ENCODE data around the gene SEMA4D.
A peak's percentile ranks its signal among the peaks of the same experiment; 100 is the strongest.

SEMA4D gene

DNA sequence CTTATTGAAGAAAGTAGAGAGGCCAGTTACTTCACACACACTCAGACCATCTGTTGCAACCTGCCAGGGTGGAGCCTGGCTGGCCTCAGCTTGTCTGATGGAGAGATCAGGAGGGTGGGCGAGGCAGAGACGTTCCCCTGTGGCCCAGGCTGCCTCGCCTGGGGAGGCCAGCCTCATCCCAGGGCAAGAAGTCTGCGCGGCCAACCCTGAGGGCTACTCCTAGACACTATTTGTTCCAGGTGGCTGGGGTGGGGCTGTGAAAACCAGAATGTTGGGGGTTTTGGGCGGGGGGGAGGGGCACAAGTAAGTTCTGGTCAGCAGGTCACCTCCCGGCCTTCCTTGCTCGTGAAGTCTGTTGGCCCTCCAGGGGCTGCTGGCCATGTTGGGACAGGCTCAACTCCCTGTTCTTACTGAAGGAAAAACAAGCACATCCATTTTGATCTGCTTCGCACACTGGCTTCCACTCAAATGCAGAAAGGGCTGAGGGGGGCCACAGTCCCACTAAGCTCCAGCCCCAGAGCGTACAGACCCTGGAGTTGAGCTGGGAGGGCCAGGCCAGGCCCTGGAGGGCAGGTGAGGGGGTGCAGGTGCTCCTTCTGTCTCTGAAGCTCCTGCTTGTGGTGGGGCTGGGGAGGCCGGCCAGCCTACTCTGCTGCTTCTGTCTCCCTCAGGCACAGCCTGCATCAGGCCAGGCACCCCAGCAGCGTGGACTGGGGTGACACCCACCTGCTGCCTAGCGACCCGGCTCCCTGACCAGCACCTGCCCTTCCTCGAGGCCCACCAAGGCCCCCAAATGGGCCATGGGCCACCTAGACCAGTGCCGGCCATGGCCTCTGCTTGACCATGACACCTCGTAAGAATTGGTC, 133.0 kb downstream of the SEMA4D start:
- DNase-seq, result no peak

- no peak for DNase-seq
Observed at GRCh38 chr9:89363921-89364665, 133.8 kb downstream of the SEMA4D start.

- DNase-seq, result no peak
Observed at GRCh38 chr9:89363311-89363670, 134.6 kb downstream of the SEMA4D start.

DNA sequence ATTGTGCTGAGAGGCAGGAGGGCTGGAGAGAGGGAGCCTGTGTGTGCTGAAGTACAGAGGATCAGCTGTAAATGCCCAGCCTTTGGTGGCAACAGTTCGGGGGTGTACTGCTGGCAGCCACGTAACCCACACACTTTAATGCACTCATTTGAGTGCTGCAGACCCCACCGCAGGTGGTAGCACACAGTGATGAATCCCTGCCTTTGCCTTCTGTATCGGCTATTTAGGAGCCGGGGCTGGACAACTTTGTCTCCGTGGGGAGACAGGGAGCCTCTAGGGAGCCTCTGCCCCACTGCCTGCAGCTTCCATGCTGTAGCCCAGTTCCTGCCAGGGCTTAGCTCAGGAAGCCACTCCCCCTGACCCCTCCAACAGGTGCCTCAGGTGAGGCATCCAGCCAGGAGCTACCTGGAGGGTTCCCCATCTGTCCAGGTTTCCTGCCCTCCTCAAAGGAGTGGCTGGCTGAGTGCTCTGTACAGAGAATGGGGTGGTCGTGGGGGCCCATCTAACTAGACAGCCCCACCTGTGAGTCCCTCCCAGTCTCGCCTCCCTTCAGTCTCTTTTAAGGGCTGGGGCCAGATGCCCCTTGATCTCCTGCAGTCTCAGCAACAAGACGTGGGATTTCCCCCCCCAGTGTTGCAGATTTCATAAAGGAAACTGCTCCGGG, 135.1 kb downstream of the SEMA4D start:
- DNase-seq, result no peak

DNA sequence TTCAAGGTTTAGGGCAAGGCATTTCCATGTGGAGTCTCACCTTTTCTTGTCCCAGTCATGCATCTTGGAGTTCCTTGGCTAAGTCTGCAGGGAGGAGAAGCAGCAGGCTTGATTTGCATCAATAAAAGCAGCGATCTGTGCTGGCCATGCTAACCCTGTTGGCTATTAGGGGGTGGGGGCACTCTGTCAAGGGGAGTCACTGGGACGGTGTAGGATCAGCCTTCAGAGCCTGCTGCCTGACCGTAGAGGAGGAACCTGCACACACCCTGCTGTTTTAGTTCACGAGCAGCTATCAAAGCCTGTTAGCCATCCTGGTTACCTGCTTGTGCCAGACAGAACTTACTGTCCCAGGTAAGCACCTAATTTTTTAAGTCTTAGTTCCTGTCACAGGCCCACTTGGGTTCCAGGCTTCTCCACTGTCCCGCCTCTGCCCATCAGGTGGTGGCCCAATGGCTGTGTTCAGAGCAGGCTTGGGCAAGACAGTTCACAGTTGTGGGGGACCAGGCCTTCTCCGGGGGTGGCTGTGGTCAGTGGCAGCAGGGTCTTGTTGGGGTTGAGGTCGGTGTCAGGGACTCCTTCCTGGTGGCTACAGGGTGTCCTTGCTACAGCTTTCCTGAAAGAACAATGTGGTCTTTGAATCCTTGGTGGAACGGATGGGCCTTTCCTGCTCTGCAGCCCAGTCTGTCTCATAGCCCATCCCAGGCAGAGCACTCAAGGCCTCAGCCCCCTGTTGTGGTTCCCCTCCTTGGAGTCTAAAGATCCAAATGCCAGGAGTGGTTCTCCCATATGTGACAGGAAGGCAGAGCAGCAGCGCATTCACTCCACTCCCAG, 135.9 kb downstream of the SEMA4D start:
- no peak for DNase-seq

DNA sequence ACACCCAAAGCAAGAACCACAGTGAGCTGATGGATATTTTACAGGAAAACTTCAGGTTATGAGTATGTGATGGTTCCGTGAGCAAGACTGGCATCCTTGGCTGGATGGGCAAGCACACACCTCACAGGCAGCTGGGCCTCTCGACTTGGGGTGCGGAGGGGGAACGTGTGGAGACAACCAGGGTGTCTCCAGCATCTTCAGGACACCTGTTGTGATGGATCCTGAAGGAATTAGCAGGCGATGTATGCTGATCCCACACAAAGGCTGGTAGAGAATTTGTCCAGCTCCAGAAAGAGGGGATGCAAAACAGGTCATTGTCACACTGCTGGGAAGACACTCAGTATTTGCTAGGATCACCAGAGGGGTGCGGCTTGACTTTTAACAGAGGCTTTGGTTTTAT, 136.9 kb downstream of the SEMA4D start:
- DNase-seq, result no peak

GRCh38 chr9:89360465-89360864, 137.4 kb downstream of the SEMA4D start:
- DNase-seq, result peak; percentile 47

GRCh38 chr9:89359751-89360261, 138.1 kb downstream of the SEMA4D start:
- peak; percentile 77 for DNase-seq

- DNase-seq, result peak; percentile 59
Observed at GRCh38 chr9:89358985-89359384, 138.9 kb downstream of the SEMA4D start.

DNA sequence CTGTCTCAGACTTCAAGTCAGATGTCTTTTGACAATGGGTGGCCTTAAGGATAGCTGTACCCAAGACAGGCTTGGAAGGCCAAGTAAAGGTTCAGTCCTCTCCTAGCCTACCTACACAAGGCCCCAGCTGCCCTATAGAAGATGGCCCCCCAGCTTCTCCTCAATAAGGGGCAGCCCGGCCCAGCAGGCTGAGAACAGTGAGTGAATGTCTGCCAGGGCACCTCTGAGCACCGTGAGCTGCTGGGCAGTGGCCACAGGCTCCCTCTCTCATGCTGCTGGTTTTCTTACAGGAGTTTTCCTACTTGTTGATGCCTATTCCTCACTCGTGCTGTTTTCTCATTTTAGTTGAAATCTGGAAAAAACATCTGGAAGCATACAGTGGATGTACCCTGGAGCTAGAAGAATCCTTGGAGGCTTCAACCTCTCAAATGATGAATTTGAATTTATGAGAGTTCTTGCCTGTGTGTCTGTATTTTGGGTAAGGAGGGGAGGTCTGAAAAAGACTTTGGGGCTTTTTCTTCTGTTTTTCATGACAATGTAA, 139.5 kb downstream of the SEMA4D start:
- no peak for DNase-seq

DNA sequence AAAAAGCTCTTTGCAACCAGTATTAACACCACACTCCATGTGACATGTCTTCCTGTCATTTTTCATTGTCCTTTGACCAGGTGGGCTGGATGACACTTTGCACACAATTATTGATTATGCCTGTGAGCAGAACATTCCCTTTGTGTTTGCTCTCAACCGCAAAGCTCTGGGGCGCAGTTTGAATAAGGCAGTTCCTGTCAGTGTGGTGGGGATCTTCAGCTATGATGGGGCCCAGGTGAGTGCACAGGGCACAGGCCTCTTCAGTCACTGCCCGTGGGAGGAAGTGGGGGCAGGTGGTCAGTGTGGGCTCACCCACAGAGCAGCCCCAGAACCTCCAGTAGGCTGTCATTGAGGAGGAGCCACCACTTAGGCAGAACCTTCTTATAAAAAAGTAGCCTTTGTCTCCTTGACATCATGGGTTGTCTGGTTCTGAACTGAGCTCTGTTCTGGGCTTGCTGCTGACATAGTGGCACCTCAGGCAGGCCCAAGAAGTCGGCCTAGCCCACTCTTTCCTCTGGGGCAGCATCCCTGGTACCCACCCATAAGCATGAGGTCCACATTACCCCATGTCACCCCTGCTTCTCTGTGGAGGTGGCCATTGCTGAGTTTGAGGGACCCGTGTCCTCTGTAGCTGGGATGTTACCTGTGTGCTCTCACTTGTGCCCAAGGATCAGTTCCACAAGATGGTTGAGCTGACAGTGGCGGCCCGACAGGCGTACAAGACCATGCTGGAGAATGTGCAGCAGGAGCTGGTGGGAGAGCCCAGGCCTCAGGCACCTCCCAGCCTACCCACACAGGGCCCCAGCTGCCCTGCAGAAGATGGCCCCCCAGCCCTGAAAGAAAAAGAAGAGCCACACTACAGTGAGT, 140.3 kb downstream of the SEMA4D start:
- no peak for DNase-seq

GRCh38 chr9:89356782-89357181, 141.1 kb downstream of the SEMA4D start:
- DNase-seq, result no peak

- no peak for DNase-seq
Observed at GRCh38 chr9:89354471-89354870, 143.4 kb downstream of the SEMA4D start.

- DNase-seq, result no peak
Observed at GRCh38 chr9:89353989-89354388, 143.9 kb downstream of the SEMA4D start.

DNA sequence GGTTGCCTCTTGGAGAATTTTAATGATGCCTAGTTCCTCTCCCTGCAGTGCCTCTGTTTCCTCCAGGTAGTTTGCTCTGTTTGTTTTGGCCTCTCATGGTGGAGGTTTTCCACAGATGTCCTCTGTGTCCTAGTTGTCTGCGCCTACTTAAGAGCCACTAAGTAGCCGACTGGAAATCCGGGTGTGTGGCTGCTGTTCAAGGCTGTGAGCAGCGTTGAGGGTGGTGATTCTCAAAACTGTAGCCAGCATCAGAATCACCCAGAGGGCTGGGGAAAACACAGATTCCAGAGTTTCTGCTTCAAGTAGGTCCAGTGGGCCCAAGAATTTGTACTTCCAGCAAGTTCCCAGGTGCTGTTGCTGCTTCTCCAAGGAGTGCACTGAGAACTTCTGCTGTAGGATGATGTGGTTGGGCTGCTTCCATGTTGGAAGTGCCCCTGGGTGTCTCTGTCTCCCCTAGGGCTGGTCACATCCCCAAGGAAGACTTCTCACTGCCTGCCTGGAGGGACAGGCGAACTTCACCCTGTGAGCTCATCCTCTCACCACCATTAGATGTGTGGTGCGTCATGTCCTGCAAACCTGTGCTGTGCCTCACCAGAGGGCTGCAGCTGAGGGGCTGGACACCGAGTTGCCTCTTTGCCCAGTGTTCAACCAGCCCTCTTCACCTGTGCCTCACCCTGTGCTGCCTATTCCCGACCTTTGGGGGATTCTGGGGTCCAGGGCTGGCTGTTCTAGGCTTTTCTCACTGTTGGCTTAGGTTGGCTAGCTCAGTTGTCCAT, 144.9 kb downstream of the SEMA4D start:
- DNase-seq, result no peak

DNA sequence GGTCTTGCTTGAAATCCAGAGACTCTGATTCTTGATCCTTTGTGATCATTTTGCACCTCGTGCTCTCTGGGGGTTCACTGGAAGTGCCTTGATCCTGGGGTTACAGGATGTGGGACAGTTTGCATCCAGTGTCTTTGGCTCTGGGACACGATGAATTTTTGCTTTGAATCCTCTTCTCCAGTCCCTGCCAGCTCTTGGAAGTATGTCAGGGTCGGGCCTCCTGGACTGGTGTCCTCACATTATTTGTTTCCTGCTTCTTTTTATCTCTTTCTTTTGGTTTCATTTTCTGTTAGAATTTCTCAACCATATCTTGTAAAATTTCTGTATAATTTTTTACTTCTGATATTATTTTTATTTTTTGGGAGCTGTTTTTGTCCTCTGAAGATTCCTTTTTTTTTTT, 145.5 kb downstream of the SEMA4D start:
- no peak for DNase-seq

DNA sequence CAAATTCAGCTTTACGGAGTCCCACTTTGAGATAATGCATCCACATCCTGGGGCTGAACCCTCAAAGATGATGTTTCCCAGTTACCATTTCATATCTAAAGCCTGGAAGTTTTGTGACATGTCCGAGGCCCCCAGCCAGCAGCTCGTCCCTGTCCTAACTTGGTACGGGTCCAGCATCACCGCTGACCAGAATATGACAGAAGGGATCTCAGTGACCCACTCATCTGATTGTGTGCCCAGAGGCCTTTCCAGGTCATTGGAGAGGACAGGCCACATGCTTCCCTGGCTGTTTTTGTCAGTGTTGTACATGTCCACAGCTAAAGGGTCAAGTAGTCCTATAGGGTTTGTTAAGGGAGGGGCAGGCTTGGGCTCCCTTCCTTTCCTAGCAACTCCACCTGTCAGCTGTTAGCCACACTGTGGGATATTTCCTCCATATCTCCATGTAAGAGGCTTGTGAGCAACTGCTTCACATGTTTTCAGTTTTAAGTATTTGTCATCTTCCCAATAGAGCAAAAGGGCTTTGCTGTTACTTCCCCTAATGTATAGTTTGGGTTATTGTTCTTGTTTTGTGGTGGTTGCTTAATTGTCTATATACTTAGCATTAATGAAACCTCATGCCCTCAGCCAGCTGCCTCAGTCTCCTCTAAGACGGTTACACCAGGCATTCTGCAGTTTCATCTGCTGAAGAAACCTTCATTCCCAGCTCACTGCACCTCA, 146.2 kb downstream of the SEMA4D start:
- no peak for DNase-seq

GRCh38 chr9:89350988-89351557, 146.8 kb downstream of the SEMA4D start:
- DNase-seq, result no peak

DNA sequence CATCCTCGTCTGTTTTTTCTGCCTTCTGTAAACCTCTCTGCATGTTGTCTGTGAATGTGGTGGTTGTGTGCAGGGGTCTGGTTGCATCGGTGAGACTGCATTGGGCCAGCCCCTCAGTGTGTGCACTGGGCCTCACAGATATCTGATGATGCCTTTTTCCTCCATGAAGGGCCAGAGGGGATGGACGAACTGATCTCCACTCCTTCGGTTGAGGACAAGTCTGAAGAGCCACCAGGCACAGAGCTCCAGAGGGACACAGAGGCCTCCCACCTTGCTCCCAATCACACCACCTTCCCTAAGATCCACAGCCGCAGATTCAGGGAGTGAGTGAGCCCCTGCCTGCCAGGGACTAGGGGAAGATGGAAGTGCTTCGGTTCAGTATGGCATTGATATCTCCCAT, 148.3 kb downstream of the SEMA4D start:
- DNase-seq, result no peak

Measured in NCI-H1092 (cell line).